HepG2 (cell line): ENCODE results near the gene ADAMTS16. TPM values are rescaled to one million over a fixed set of nuclear protein-coding genes. Genes with fewer than 3 reads are reported as not detected.

ENCODE experiments used
- ATF1 ChIP-seq: IDR thresholded peaks from 2 replicates; pipeline ENCODE4 v1.6.1; 2016; ENCODE audit warnings: mild to moderate bottlenecking, control low read depth
- ATRX ChIP-seq: sonication (generic); formaldehyde crosslinking; IDR thresholded peaks from 2 replicates; pipeline ENCODE4 v1.4.0; 2020; ENCODE audit warnings: missing genetic modification reagents, borderline replicate concordance
- HNRNPLL ChIP-seq: fragments of 200-400 bp; formaldehyde crosslinking; IDR thresholded peaks from 2 replicates; pipeline ENCODE4 v1.6.1; 2017; ENCODE audit warnings: mild to moderate bottlenecking, low read depth, low read length; ENCODE audit not compliant: poor library complexity, severe bottlenecking
- PRDM15 ChIP-seq: sonication (generic); formaldehyde crosslinking; IDR thresholded peaks from 2 replicates; pipeline ENCODE4 v1.4.0; 2020; ENCODE audit warnings: missing genetic modification reagents
- RBM39 ChIP-seq: fragments of 200-400 bp; formaldehyde crosslinking; IDR thresholded peaks from one replicate; pipeline ENCODE4 v1.6.1; 2018; ENCODE audit warnings: antibody characterized with exemption, mild to moderate bottlenecking, low read depth, low read length; ENCODE audit not compliant: poor library complexity, severe bottlenecking
- ZNF142 ChIP-seq: sonication (generic); formaldehyde crosslinking; IDR thresholded peaks from 2 replicates; pipeline ENCODE4 v1.4.0; 2020; ENCODE audit warnings: missing genetic modification reagents
- ZNF33A ChIP-seq: sonication (generic); formaldehyde crosslinking; IDR thresholded peaks from 2 replicates; pipeline ENCODE4 v1.5.1; 2020; ENCODE audit warnings: missing genetic modification reagents, mild to moderate bottlenecking, moderate library complexity, borderline replicate concordance
- ZNF496 ChIP-seq: sonication (generic); formaldehyde crosslinking; IDR thresholded peaks from 2 replicates; pipeline ENCODE4 v1.8.1; 2023; ENCODE audit warnings: mild to moderate bottlenecking, moderate library complexity, missing genetic modification reagents; ENCODE audit not compliant: insufficient replicate concordance
- ZNF564 ChIP-seq: sonication (generic); formaldehyde crosslinking; IDR thresholded peaks from 2 replicates; pipeline ENCODE4 v1.8.1; 2023; ENCODE audit warnings: mild to moderate bottlenecking, missing genetic modification reagents
- ZNF629 ChIP-seq: sonication (generic); formaldehyde crosslinking; conservative IDR thresholded peaks from 2 replicates; pipeline ENCODE4 v1.5.0; 2020; ENCODE audit warnings: missing genetic modification reagents
- ZNF878 ChIP-seq: sonication (generic); formaldehyde crosslinking; IDR thresholded peaks from 2 replicates; pipeline ENCODE4 v1.8.1; 2023; ENCODE audit warnings: mild to moderate bottlenecking, missing genetic modification reagents, moderate library complexity
- polyA plus RNA-seq, 8 experiments: library from polyadenylated mRNA; depleted of rRNA in 3 of 8; stranded (reverse) in 7 of 8; unstranded in 1 of 8; fragments of >200 nt; fragmentation: Illumina TruSeq in 4 of 8; extraction: Trizol in 4 of 8; gene quantifications; 2 replicates each; pipeline versions ENCODE4 v1.2.1 to v1.2.3, GENCODE V29; 2011 to 2016; ENCODE audit warnings: low read depth in 4 of 8, missing spikeins in 1 of 8, mixed read lengths in 1 of 8; ENCODE audit not compliant: insufficient read depth in 1 of 8
- total RNA-seq, 5 experiments: library from RNA; depleted of rRNA; stranded (reverse); fragments of >200 nt; fragmentation: Illumina TruSeq; extraction: Trizol; gene quantifications; 2 replicates each; pipeline ENCODE4 v1.2.3, GENCODE V29; 2016; ENCODE audit warnings: low read depth in 1 of 5
- TF ChIP-seq, protein P1 (sequence below): IDR thresholded peaks from 2 replicates; pipeline ENCODE4 v1.6.1; 2016
- TF ChIP-seq, protein P2 (sequence below): sonication (generic); formaldehyde crosslinking; IDR thresholded peaks from 2 replicates; pipeline ENCODE4 v1.4.0; 2020; ENCODE audit warnings: mild to moderate bottlenecking, missing genetic modification reagents
- TF ChIP-seq, protein P3 (sequence below): fragments of 450-650 bp; IDR thresholded peaks from 2 replicates; pipeline ENCODE4 v1.6.1; 2017

Gene ADAMTS16
- total and polyA plus RNA-seq, 2 of the 13 experiments (the other 11 are each of a cell fraction or from before 2014, with no cell fraction given) = 0.02 to 0.03 TPM

GRCh38 chr5:5313101-5313635, 173.0 kb downstream of the ADAMTS16 start (continued):
- TF ChIP-seq, protein P1, sequence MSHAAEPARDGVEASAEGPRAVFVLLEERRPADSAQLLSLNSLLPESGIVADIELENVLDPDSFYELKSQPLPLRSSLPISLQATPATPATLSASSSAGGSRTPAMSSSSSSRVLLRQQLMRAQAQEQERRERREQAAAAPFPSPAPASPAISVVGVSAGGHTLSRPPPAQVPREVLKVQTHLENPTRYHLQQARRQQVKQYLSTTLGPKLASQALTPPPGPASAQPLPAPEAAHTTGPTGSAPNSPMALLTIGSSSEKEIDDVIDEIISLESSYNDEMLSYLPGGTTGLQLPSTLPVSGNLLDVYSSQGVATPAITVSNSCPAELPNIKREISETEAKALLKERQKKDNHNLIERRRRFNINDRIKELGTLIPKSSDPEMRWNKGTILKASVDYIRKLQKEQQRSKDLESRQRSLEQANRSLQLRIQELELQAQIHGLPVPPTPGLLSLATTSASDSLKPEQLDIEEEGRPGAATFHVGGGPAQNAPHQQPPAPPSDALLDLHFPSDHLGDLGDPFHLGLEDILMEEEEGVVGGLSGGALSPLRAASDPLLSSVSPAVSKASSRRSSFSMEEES (CRISPR knock-in tag) = no peak
- TF ChIP-seq ZNF33A = no peak
- TF ChIP-seq ZNF564 = 0 out of 2 replicates have a peak, but pooled peaks have one; percentile 45
- TF ChIP-seq ATRX (CRISPR knock-in tag) = no peak
- no peak for TF ChIP-seq ZNF142
- TF ChIP-seq, protein P2, sequence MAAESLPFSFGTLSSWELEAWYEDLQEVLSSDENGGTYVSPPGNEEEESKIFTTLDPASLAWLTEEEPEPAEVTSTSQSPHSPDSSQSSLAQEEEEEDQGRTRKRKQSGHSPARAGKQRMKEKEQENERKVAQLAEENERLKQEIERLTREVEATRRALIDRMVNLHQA (CRISPR knock-in tag) = no peak
- TF ChIP-seq RBM39 = no peak
- TF ChIP-seq ZNF629 = no peak
- TF ChIP-seq ATF1 (CRISPR knock-in tag) = no peak
- no peak for TF ChIP-seq HNRNPLL
- no peak for TF ChIP-seq ZNF878 (CRISPR knock-in tag)
- TF ChIP-seq PRDM15 (CRISPR knock-in tag) = no peak
- TF ChIP-seq, protein P3, sequence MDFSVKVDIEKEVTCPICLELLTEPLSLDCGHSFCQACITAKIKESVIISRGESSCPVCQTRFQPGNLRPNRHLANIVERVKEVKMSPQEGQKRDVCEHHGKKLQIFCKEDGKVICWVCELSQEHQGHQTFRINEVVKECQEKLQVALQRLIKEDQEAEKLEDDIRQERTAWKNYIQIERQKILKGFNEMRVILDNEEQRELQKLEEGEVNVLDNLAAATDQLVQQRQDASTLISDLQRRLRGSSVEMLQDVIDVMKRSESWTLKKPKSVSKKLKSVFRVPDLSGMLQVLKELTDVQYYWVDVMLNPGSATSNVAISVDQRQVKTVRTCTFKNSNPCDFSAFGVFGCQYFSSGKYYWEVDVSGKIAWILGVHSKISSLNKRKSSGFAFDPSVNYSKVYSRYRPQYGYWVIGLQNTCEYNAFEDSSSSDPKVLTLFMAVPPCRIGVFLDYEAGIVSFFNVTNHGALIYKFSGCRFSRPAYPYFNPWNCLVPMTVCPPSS = no peak
- no peak for TF ChIP-seq ZNF496 (CRISPR knock-in tag)
